Calu3 (cell line): Measurements from ENCODE around the gene RBFOX2. TPM values are rescaled to one million over a fixed set of nuclear protein-coding genes. Genes with fewer than 3 reads are reported as not detected.

Experiments used
- BruUV-seq: library from RNA; stranded (reverse); fragments of 400-500 nt; replicated peaks from 2 replicates; lab custom pipeline; 2021; lab: Mats Ljungman, UMichigan
- CTCF ChIA-PET: fragments of 300-600 bp; sonication (Branson Sonifier 250); formaldehyde crosslinking; loops from one replicate; lab custom pipeline; 2022; ENCODE audit warnings: antibody characterized with exemption; lab: Charles Lee
- DNase-seq: peaks from one replicate; pipeline ENCODE4 v3.0.0; 2022
- H3K27ac Mint-ChIP-seq: one replicate; pipeline ENCODE4 v1.8.0; 2022; ENCODE audit warnings: mixed read lengths; ENCODE audit not compliant: unreplicated experiment
- H3K27me3 Mint-ChIP-seq: one replicate; pipeline ENCODE4 v1.8.0; 2022; ENCODE audit warnings: mixed read lengths; ENCODE audit not compliant: unreplicated experiment
- H3K36me3 Mint-ChIP-seq: one replicate; pipeline ENCODE4 v1.8.0; 2022; ENCODE audit warnings: mild to moderate bottlenecking, moderate library complexity, mixed read lengths; ENCODE audit not compliant: insufficient read depth, unreplicated experiment
- H3K4me1 Mint-ChIP-seq: one replicate; pipeline ENCODE4 v1.8.0; 2022; ENCODE audit warnings: mild to moderate bottlenecking, low read depth, mixed read lengths; ENCODE audit not compliant: unreplicated experiment
- H3K4me3 Mint-ChIP-seq: one replicate; pipeline ENCODE4 v1.8.0; 2022; ENCODE audit warnings: mild to moderate bottlenecking, low read depth, moderate library complexity, mixed read lengths; ENCODE audit not compliant: unreplicated experiment
- H3K9me3 Mint-ChIP-seq: one replicate; pipeline ENCODE4 v1.8.0; 2022; ENCODE audit warnings: low read depth, mixed read lengths; ENCODE audit not compliant: unreplicated experiment
- intact Hi-C: fragments of 100-400 bp; cut with micrococcal nuclease; formaldehyde crosslinking; loops from one replicate; pipeline ENCODE4 v1.10.0; 2022; ENCODE audit not compliant: unreplicated experiment
- total RNA-seq: library from RNA; stranded (reverse); gene quantifications from 2 replicates; pipeline ENCODE4 v1.2.3, GENCODE V29; 2022
- TF ChIP-seq, protein P1 (sequence below): fragments of 200-600 bp; IDR thresholded peaks from one replicate; pipeline ENCODE4 v1.8.0; 2022; ENCODE audit warnings: antibody characterized with exemption; ENCODE audit not compliant: unreplicated experiment

Gene RBFOX2
- total RNA-seq, 1 experiment from 2014 or later = 63.1 TPM

- CTCF ChIA-PET = interaction anchor here (1.2 kb wide), 1 partner anchor 79 kb away, joined by 3 read pairs; no protein-coding TSS in a partner anchor
- H3K27me3 Mint-ChIP-seq = no peaks in the 10 kb centered on the region
- no peak overlapping the region for H3K4me3 Mint-ChIP-seq
- no TSS peak for BruUV-seq
- peaks cover 5% of the 10 kb centered on the region for H3K36me3 Mint-ChIP-seq
- TF ChIP-seq, protein P1, sequence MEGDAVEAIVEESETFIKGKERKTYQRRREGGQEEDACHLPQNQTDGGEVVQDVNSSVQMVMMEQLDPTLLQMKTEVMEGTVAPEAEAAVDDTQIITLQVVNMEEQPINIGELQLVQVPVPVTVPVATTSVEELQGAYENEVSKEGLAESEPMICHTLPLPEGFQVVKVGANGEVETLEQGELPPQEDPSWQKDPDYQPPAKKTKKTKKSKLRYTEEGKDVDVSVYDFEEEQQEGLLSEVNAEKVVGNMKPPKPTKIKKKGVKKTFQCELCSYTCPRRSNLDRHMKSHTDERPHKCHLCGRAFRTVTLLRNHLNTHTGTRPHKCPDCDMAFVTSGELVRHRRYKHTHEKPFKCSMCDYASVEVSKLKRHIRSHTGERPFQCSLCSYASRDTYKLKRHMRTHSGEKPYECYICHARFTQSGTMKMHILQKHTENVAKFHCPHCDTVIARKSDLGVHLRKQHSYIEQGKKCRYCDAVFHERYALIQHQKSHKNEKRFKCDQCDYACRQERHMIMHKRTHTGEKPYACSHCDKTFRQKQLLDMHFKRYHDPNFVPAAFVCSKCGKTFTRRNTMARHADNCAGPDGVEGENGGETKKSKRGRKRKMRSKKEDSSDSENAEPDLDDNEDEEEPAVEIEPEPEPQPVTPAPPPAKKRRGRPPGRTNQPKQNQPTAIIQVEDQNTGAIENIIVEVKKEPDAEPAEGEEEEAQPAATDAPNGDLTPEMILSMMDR = no peak
- no peak overlapping the region for H3K27ac Mint-ChIP-seq
- intact Hi-C loops = no loop called here
- no peak for DNase-seq
- peaks cover 32% of the 10 kb centered on the region for H3K4me1 Mint-ChIP-seq
- H3K9me3 Mint-ChIP-seq = no peaks in the 10 kb centered on the region
These were observed 41.1 kb downstream of the RBFOX2 start for GRCh38 chr22:35987487-35987886.

DNA sequence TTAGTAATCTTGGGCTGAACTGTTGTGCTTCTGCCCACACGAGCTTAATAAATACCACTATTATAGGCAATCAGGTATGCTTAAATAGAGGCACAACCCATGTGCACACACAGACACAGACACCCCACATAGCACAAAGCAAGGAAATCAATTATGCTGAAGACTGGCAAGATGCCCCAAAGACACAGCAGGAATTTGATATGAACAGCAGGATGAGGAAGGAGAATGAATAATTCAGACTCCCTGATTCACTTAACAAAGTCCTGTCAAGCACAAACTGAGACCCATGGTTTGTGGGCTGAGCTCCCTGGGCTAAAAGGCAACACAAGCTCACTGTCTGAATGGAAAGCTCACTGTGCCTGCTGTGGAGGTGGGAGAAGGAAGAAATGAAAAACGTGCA, 42.5 kb downstream of the RBFOX2 start:
- H3K4me1 Mint-ChIP-seq = peaks cover 32% of the 10 kb centered on the region
- H3K36me3 Mint-ChIP-seq = peaks cover 5% of the 10 kb centered on the region
- TF ChIP-seq, protein P1 = no peak
- H3K27me3 Mint-ChIP-seq = no peaks in the 10 kb centered on the region
- BruUV-seq = no TSS peak
- no peaks in the 10 kb centered on the region for H3K9me3 Mint-ChIP-seq
- DNase-seq = no peak
- intact Hi-C loops = no loop called here
- no peak overlapping the region for H3K27ac Mint-ChIP-seq
- CTCF ChIA-PET = interaction anchor here (0.7 kb wide), 1 partner anchor 337 kb away, joined by 4 read pairs; no protein-coding TSS in a partner anchor
- H3K4me3 Mint-ChIP-seq = no peak overlapping the region

DNA sequence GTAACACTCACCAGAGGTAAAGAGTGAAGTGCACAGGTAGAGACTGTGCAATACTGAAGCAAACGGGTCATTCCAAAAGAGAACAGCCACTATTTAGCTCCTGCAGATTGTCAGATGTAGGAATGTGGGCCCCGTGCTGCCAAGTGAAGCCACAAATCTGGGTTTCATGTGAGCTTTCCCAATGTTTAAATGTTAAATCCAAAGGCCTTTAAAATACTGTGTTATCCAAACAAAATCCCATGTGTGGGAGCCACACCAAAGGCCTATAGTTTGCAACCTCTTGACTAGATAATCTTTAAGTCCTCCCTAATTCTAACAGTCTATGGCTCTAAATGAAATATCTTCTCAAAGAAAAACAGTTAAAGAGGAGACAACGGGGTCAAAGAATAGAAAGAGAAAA, 43.3 kb downstream of the RBFOX2 start:
- no TSS peak for BruUV-seq
- H3K9me3 Mint-ChIP-seq = no peaks in the 10 kb centered on the region
- H3K36me3 Mint-ChIP-seq = peaks cover 5% of the 10 kb centered on the region
- no peak for DNase-seq
- intact Hi-C loops = no loop called here
- peaks cover 32% of the 10 kb centered on the region for H3K4me1 Mint-ChIP-seq
- TF ChIP-seq, protein P1 = no peak
- H3K4me3 Mint-ChIP-seq = no peak overlapping the region
- H3K27me3 Mint-ChIP-seq = no peaks in the 10 kb centered on the region
- CTCF ChIA-PET = no interaction called here
- no peak overlapping the region for H3K27ac Mint-ChIP-seq

DNA sequence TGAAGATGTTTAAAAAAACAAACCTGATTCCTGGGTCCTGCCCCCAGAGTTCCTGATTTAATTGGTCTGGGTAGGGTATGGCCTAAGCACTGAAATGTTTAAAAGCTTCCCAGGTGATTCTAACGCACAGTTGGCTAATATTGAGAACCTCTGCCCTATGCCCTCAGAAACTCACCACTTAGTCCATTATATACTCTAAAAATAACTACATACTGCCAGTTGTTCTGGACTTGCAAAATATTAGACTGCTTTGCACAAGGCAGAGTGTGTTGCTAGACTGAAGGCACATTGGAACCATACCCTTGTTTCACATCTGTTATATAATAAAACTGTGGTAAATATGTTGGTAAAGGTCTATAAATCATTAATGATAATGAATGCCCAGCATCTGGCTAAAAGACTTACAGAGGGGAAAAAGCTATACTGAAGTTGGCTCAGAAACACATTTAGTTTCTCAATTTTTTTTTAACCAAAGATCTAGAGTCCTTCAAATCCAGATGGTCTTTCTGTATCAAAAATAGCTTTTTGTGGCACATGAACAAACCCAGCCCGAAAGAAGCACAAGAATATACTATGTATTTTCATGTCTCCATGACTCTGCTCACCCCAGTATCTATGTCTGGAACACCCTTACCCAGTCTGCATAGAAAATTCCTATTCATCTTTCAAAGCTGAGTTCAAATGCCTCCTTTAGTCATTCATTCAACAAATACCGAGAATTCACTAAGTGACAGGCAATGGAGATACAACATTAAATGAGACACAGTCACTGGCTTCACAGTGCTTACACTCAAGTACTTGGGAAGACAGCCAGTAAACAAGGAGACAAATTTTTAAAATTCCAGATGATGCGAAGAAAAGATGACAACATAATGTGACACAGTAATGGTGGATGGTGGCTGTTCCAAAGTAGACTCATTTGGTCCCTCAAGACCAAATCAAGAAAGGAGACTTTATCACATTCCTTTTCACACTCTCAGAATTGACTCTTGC, 44.1 kb downstream of the RBFOX2 start:
- intact Hi-C loops = no loop called here
- Mint-ChIP-seq H3K36me3 (peaks cover 5% of the 10 kb centered on the region), H3K9me3 (no peaks in the 10 kb centered on the region), H3K27me3 (no peaks in the 10 kb centered on the region), H3K27ac (no peak overlapping the region), H3K4me3 (no peak overlapping the region), H3K4me1 (peaks cover 32% of the 10 kb centered on the region)
- no TSS peak for BruUV-seq
- TF ChIP-seq, protein P1 = no peak
- DNase-seq = no peak
- CTCF ChIA-PET = interaction anchor here (1.1 kb wide), 1 partner anchor 8 kb away, joined by 3 read pairs; no protein-coding TSS in a partner anchor
